ENCODE measurements around the gene ANKRD39. TPM values are rescaled to one million over a fixed set of nuclear protein-coding genes. Genes with fewer than 3 reads are reported as not detected.

Gene ANKRD39
- total RNA-seq, 2 experiments from 2014 or later: 23.0 to 23.6 TPM

DNA sequence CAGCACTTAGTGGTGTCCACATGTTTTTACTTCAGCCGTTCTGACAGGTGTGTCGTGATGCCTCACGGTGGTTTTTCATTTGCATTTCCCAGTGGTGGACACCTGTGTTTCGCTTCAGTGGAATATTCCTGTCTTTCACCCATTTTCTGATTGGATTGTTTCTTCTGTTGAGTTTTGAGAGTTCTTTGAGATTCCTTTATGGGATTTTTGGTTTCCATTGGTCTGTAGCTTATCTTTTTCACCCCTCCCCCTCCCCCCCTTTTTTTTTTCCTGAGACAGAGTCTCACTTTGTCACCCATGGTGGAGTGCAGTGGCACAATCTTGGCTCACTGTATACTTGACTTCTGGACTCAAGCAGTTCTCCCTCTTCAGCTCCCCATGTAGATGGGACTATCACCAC is 22.0 kb downstream of the ANKRD39 start:
- Mint-ChIP-seq H3K36me3 (ENCODE audit: low read depth) (peaks cover 22% of the 10 kb centered on the region), H3K9me3 (ENCODE audit: low read depth) (no peaks in the 10 kb centered on the region), H3K27me3 (no peaks in the 10 kb centered on the region), H3K4me1 (peaks cover 11% of the 10 kb centered on the region), H3K27ac (no peak overlapping the region), H3K4me3 (no peak overlapping the region)
- CTCF ChIA-PET: interaction anchor here (0.5 to 0.7 kb wide), 2 partner anchors 18 to 33 kb away, joined by 3 read pairs; no protein-coding TSS in a partner anchor
- intact Hi-C loops (cut with DNase I, micrococcal nuclease): no loop called here
- DNase-seq: no peak
- no peak for ATAC-seq
- POLR2A ChIA-PET: interaction anchor here (0.6 kb wide), 1 partner anchor 416 kb away, joined by 3 read pairs; no protein-coding TSS in a partner anchor

DNA sequence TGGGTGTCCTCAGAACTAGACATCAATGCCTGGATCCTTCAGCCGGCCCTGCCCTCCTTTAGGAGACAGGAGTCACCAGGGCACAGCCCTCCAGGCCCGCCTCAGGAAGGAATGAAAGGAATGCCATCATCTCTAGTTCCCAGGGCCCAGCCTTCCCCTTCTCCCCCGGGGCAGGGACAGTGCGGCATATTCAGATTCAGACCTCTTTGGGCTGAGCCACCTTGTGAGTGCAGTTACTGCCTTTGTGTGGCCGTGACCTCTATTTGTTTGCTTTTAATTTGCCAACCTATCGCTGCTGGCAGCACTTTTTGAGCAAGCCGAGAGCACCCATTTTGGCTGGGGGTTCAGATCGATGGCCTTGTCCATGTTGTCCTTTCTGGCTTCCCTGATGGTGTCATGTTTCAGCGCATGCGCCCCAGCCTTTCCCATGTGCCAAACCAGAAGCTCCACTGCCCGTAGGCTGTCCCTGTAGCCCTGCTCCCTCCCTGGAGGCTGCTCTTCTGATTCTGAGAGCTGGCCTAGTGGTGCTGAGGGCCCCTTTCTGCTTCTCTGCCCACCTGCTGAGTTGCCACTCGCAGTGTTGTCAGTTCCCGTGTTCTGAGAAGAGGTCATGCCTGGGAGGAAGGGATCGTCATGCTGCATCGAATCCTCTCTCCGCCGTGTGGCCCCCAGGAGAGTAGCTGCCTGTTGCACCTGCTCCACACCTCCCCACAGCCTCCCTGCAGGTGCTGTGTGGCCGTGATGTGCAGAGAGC is 24.9 kb downstream of the ANKRD39 start:
- ChIA-PET CTCF (interaction anchor here (0.7 to 1.5 kb wide), 2 partner anchors 15 to 402 kb away, joined by 3 read pairs; no protein-coding TSS in a partner anchor), POLR2A (no interaction called here)
- Mint-ChIP-seq H3K4me3 (no peak overlapping the region), H3K9me3 (ENCODE audit: low read depth) (no peaks in the 10 kb centered on the region), H3K27me3 (no peaks in the 10 kb centered on the region), H3K27ac (no peak overlapping the region), H3K36me3 (ENCODE audit: low read depth) (peaks cover 26% of the 10 kb centered on the region), H3K4me1 (no peaks in the 10 kb centered on the region)
- intact Hi-C loops (cut with DNase I, micrococcal nuclease): no loop called here
- DNase-seq (no peak), ATAC-seq (no peak)

DNA sequence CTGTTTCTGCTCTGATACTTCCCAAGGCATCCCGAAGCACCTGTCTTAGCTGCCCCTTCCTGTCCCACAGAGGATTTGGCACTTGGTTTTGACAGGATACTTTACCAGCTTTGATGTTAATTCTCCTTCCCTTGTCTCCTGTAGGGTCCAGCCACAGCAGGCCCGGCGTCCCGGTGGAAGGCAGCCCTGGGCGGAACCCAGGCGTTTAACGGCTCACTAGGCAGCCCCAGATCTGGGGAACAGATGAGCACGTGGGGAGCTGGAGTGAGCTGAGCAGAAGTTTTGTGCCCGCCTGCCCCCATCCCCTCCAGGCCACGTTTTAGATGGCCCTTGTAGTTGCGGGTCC is 25.4 kb downstream of the ANKRD39 start:
- Mint-ChIP-seq H3K9me3 (ENCODE audit: low read depth) (no peaks in the 10 kb centered on the region), H3K27ac (no peak overlapping the region), H3K4me1 (no peaks in the 10 kb centered on the region), H3K27me3 (no peaks in the 10 kb centered on the region), H3K36me3 (ENCODE audit: low read depth) (peaks cover 26% of the 10 kb centered on the region), H3K4me3 (no peak overlapping the region)
- ATAC-seq (no peak), DNase-seq (no peak)
- ChIA-PET CTCF (interaction anchor here (0.7 to 1.2 kb wide), 2 partner anchors 16 to 402 kb away, joined by 3 to 4 read pairs; partner anchors contain the start of gene CNNM3), POLR2A (no interaction called here)
- intact Hi-C loops (cut with DNase I, micrococcal nuclease): no loop called here

DNA sequence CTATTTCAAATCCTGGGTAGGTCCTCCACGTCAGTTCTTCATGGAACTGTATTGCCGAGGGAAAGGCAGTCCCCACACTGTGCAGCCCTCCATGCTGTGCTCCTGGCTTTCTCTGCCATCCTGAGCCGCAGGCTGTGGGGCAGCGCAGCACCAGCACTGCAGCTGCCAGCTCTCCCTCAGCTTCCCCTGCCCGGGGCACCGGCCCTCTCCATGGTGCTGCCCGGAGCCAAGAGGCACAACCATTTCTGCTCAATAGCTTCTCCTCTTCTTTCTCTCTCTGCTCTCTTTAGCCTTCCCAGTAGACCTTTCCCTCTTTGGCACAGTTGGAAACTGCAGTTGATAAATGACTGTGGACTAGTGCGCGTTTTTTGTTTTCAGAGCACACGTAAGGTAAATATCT is 26.1 kb downstream of the ANKRD39 start:
- Mint-ChIP-seq H3K9me3 (ENCODE audit: low read depth) (no peaks in the 10 kb centered on the region), H3K27ac (no peak overlapping the region), H3K27me3 (no peaks in the 10 kb centered on the region), H3K36me3 (ENCODE audit: low read depth) (peaks cover 25% of the 10 kb centered on the region), H3K4me1 (no peaks in the 10 kb centered on the region), H3K4me3 (no peak overlapping the region)
- intact Hi-C loops (cut with DNase I, micrococcal nuclease): no loop called here
- ChIA-PET CTCF (interaction anchor here (0.6 to 1.2 kb wide), 3 partner anchors 15 to 120 kb away, joined by 3 to 4 read pairs (median 4); partner anchors contain the start of gene CNNM3), POLR2A (no interaction called here)
- ATAC-seq: no peak
- no peak for DNase-seq

DNA sequence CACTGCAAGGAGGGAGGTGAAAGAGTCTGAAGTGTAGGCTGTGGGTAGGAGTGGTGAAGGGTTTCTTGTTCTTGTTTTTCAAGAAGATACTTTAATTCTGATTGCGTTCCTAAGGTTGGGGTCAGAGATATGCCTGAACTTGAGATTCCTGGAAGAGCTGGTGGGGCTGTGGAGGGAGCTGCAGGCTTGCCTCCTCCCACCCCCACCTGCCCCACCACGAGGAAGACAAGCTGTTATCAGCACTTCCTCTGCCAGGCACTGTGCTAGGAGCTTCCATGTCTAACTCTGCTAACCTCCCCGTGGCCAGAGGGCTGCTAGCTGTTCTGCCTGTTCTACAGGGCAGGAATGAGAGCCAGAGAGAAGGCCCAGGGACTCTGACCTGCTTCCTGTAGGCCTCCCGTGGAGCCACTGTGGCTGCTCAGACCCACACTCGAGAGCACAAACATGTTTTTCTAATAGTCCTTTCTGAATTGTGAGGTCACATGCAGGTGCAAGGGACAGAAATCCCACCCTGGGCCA is 27.7 kb downstream of the ANKRD39 start:
- H3K27me3 Mint-ChIP-seq: no peaks in the 10 kb centered on the region
- ChIA-PET POLR2A (no interaction called here), CTCF (interaction anchor here (0.6 kb wide), 1 partner anchor 117 kb away, joined by 3 read pairs; no protein-coding TSS in a partner anchor)
- ATAC-seq (no peak), DNase-seq (no peak)
- H3K36me3 Mint-ChIP-seq (ENCODE audit: low read depth): peaks cover 29% of the 10 kb centered on the region
- intact Hi-C loops (cut with DNase I, micrococcal nuclease): no loop called here
- no peaks in the 10 kb centered on the region for H3K9me3 Mint-ChIP-seq (ENCODE audit: low read depth)
- H3K4me3 Mint-ChIP-seq: no peak overlapping the region
- H3K27ac Mint-ChIP-seq: no peak overlapping the region
- H3K4me1 Mint-ChIP-seq: no peaks in the 10 kb centered on the region

DNA sequence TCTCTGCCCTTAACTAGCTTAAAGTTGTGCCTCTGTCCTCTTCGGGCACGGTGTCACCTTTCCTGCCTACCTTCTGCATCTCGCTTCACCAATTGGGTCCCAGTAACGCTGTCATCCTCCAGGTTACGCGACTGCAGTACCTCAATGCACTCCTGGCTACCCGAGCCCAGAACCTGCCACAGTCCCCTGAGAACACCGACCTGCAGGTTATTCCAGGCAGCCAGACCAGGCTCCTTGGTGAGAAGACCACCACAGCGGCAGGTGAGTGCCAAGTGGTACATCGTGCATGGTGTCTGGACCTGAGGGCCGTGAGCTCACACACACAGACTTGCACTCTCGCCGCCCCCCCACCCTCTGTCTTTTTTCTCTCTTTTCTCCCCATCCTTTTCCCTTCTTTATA is 28.9 kb downstream of the ANKRD39 start:
- no peak overlapping the region for H3K27ac Mint-ChIP-seq
- H3K27me3 Mint-ChIP-seq: no peaks in the 10 kb centered on the region
- intact Hi-C loops (cut with DNase I, micrococcal nuclease): no loop called here
- ChIA-PET CTCF (no interaction called here), POLR2A (no interaction called here)
- H3K36me3 Mint-ChIP-seq (ENCODE audit: low read depth): peaks cover 31% of the 10 kb centered on the region
- ATAC-seq: no peak
- DNase-seq: no peak
- no peaks in the 10 kb centered on the region for H3K9me3 Mint-ChIP-seq (ENCODE audit: low read depth)
- no peak overlapping the region for H3K4me3 Mint-ChIP-seq
- H3K4me1 Mint-ChIP-seq: no peaks in the 10 kb centered on the region

DNA sequence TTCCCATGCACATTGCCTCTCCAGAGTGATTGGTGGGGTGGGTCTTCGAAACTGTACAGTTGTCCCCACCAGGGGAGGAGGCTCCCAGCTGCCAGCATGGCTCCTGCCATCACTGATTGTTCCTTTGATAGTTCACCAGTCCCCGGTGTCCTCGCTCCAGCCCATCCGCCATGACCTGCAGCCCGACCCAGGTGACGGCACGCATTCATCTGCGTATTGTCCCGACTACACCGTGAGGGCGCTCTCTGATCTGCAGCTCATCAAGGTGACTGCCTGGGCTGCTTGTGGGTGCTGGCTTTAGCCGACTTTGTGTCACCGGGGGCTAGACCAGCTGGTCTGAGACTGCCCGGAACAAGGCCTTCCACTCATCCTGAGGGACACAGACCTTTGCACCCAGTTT is 29.4 kb downstream of the ANKRD39 start:
- Mint-ChIP-seq H3K27me3 (no peaks in the 10 kb centered on the region), H3K9me3 (ENCODE audit: low read depth) (no peaks in the 10 kb centered on the region), H3K4me1 (no peaks in the 10 kb centered on the region), H3K36me3 (ENCODE audit: low read depth) (peaks cover 31% of the 10 kb centered on the region), H3K4me3 (no peak overlapping the region), H3K27ac (no peak overlapping the region)
- ChIA-PET CTCF (no interaction called here), POLR2A (no interaction called here)
- no peak for ATAC-seq
- intact Hi-C loops (cut with DNase I, micrococcal nuclease): no loop called here
- no peak for DNase-seq

DNA sequence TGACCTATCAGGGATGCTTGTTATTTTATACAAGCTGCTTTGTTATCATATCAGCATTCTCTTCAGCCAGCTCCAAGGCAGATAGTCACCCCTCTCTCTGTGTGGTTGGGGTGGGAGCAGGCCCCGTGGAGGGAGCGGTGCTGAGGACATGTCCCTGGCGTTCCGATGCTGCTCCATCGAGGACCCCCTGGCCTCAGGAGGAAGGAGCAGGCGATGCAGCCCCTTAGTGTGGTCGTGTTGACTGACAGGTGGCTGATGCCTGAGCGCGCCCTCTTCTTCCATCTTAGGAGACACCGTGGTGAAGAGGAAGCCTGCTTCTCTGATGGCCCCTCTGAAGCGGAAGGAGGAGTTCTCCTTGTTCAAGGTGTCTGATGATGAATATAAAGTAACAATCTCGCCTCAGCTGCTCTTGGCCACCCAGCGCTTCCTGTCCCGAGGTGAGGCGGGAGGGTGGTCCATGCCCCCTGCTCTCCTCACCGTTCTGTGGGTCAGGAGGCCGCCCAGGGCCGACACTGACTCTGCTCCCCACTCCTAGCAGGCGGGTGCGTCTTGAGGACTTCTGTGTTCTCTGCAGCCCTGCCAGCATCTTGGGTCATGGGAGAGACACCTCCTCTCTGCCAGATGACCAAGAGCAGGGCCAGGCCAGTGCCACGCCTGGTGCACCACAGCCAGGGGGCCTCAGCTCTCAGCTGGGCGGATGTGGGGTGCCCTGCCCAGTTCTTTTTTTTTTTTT is 31.1 kb downstream of the ANKRD39 start:
- H3K36me3 Mint-ChIP-seq (ENCODE audit: low read depth): peaks cover 26% of the 10 kb centered on the region
- CTCF ChIA-PET: interaction anchor here (1.0 kb wide), 1 partner anchor 26 kb away, joined by 3 read pairs; no protein-coding TSS in a partner anchor
- intact Hi-C loops (cut with DNase I, micrococcal nuclease): no loop called here
- ATAC-seq (no peak), DNase-seq (no peak)
- H3K4me1 Mint-ChIP-seq: peaks cover under 1% of the 10 kb centered on the region
- POLR2A ChIA-PET: no interaction called here
- H3K27ac Mint-ChIP-seq: no peak overlapping the region
- no peaks in the 10 kb centered on the region for H3K9me3 Mint-ChIP-seq (ENCODE audit: low read depth)
- no peaks in the 10 kb centered on the region for H3K27me3 Mint-ChIP-seq
- no peak overlapping the region for H3K4me3 Mint-ChIP-seq

DNA sequence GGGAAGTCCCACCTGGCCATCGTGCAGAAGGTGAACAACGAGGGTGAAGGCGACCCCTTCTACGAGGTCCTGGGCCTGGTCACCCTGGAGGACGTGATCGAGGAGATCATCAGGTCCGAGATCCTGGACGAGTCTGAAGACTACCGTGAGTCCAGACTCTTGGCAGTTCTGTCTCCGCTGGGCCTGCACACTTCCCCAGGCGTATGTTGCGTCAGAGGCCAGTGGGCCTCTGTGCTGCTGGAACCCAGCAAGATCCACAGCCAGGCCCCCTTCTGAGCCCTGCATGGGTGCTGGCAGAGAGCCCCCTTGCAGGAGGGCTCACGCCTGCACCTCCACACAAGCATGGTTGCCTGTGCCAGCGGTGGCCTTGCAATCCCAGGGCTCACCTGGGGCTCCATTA is 32.8 kb downstream of the ANKRD39 start:
- Mint-ChIP-seq H3K4me1 (peaks cover 17% of the 10 kb centered on the region), H3K36me3 (ENCODE audit: low read depth) (peaks cover 22% of the 10 kb centered on the region), H3K4me3 (no peak overlapping the region), H3K27me3 (no peaks in the 10 kb centered on the region), H3K27ac (no peak overlapping the region), H3K9me3 (ENCODE audit: low read depth) (no peaks in the 10 kb centered on the region)
- ChIA-PET CTCF (interaction anchor here (0.6 kb wide), 1 partner anchor 148 kb away, joined by 3 read pairs; no protein-coding TSS in a partner anchor), POLR2A (no interaction called here)
- DNase-seq (no peak), ATAC-seq (no peak)
- intact Hi-C loops (cut with DNase I, micrococcal nuclease): no loop called here

DNA sequence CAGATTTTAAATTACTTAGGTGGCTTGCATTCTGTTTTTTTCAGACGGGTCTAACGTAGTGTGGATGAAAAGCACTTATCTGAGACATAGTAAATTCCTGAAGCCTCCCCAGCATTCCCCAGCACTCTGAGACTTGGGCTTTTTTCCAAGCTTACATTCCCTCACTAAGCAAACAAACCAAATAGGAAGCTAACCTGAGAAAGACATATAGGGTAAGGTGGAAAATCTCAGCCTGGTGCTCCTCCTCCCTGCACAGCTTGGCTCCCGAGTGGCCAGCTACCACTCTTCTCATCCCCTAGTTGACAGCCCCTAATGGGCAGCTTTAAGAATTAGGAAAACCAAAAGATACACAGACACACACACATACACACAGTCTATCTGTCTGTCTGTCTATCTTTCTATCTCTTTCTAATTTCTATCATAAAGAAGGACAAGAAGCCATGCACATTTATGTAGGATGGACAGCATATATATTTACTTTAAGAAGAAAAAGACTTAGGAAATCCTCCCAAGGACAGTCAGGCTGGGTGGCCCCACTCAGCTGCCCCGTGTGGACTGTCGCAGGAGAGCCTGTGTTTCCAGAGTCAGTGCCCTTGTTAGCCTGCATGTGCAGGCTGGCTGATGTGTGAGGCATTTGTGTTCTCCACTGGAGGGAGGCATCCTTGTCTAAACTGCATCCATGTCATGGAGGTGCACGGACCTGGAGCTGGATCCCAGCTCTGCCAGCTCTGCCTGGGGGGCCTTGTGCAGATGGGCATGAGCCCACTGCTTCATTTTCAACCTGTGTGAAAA is 33.5 kb downstream of the ANKRD39 start:
- Mint-ChIP-seq H3K36me3 (ENCODE audit: low read depth) (peaks cover 22% of the 10 kb centered on the region), H3K4me3 (no peak overlapping the region), H3K27ac (no peak overlapping the region), H3K27me3 (no peaks in the 10 kb centered on the region), H3K9me3 (ENCODE audit: low read depth) (no peaks in the 10 kb centered on the region), H3K4me1 (peaks cover 25% of the 10 kb centered on the region)
- intact Hi-C loops (cut with DNase I, micrococcal nuclease): no loop called here
- CTCF ChIA-PET: interaction anchor here (0.6 to 0.8 kb wide), 3 partner anchors 21 to 149 kb away, joined by 3 read pairs; no protein-coding TSS in a partner anchor
- ATAC-seq (no peak), DNase-seq (no peak)
- POLR2A ChIA-PET: no interaction called here

DNA sequence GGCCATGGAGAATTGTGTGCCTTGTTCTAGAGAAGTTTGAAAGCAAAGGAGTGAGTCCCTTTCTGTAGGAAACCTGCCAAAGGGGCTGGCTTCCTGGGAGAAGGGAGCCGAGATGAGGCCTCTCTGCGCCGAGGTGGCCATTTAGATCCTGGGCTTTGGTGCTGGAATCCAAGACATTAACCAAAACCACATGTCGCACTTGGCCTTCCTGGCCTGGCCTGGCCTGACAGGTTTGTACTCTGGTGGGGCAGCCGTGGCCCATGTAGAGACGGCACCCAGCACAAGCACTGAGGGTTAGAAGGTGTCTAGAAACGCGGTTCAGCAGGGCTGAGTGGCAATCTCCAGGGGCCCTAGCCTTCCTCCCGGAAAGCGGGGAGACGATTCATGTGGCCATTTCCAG is 34.6 kb downstream of the ANKRD39 start:
- intact Hi-C loops (cut with DNase I, micrococcal nuclease): no loop called here
- ATAC-seq (no peak), DNase-seq (no peak)
- ChIA-PET POLR2A (no interaction called here), CTCF (no interaction called here)
- H3K4me3 Mint-ChIP-seq: no peak overlapping the region
- no peaks in the 10 kb centered on the region for H3K27me3 Mint-ChIP-seq
- no peaks in the 10 kb centered on the region for H3K9me3 Mint-ChIP-seq (ENCODE audit: low read depth)
- H3K4me1 Mint-ChIP-seq: peaks cover 36% of the 10 kb centered on the region
- H3K36me3 Mint-ChIP-seq (ENCODE audit: low read depth): peaks cover 26% of the 10 kb centered on the region
- H3K27ac Mint-ChIP-seq: no peak overlapping the region

Data from activated CD4-positive, alpha-beta T cell treated with anti-CD3 and anti-CD28 coated beads for 36 hours (primary cell).